ENCODE results near the gene RASSF7.

The RASSF7 gene

GRCh38 chr11:563812-564578 lies 3.2 kb downstream of the RASSF7 start:
- no peaks in the 10 kb centered on the region for H3K27me3 ChIP-seq (ENCODE audit: low read length)
- no peaks in the 10 kb centered on the region for H4K20me1 ChIP-seq (ENCODE audit: low read depth, low read length)
- H3K4me2 ChIP-seq (ENCODE audit: low read depth, low read length, poor library complexity, severe bottlenecking), result no peak overlapping the region
- TF ChIP-seq CTCF (IDR thresholded peaks at IDR 0.05; ENCODE audit: insufficient read depth, low read length, poor library complexity, severe bottlenecking) (no peak), EZH2phosphoT487 (conservative IDR thresholded peaks at IDR 0.05; ENCODE audit: low read length) (no peak)
- no peak overlapping the region for H3K4me3 ChIP-seq (ENCODE audit: insufficient read depth, low read length, poor library complexity, severe bottlenecking)
- H3F3A ChIP-seq (ENCODE audit: insufficient read depth), result peaks cover 3% of the 10 kb centered on the region; the same call in 1 of the 2 replicates
- no peaks in the 10 kb centered on the region for H3K9me3 ChIP-seq (ENCODE audit: insufficient read depth, low read length)
- no peak overlapping the region for H3K27ac ChIP-seq (ENCODE audit: low read depth, low read length)
- H3K9me2 ChIP-seq (replicated peaks; ENCODE audit: insufficient read depth, low read length), result no peaks in the 10 kb centered on the region
- no peak overlapping the region for H3K9ac ChIP-seq (ENCODE audit: low read length)
- H2AFZ ChIP-seq (ENCODE audit: low read depth, low read length, severe bottlenecking), result no peak overlapping the region
- no peaks in the 10 kb centered on the region; the same call in 1 of the 2 replicates for H3K79me2 ChIP-seq (ENCODE audit: insufficient read depth, low read length)
- H3K36me3 ChIP-seq (ENCODE audit: low read length), result no peaks in the 10 kb centered on the region

- no peaks in the 10 kb centered on the region for H3K36me3 ChIP-seq (ENCODE audit: low read length)
- no peaks in the 10 kb centered on the region for H3K9me3 ChIP-seq (ENCODE audit: insufficient read depth, low read length)
- no peak overlapping the region for H3K9ac ChIP-seq (ENCODE audit: low read length)
- H4K20me1 ChIP-seq (ENCODE audit: low read depth, low read length), result no peaks in the 10 kb centered on the region
- no peak overlapping the region for H3K4me3 ChIP-seq (ENCODE audit: insufficient read depth, low read length, poor library complexity, severe bottlenecking)
- no peak overlapping the region for H3K27ac ChIP-seq (ENCODE audit: low read depth, low read length)
- no peaks in the 10 kb centered on the region; the same call in 1 of the 2 replicates for H3K79me2 ChIP-seq (ENCODE audit: insufficient read depth, low read length)
- H2AFZ ChIP-seq (ENCODE audit: low read depth, low read length, severe bottlenecking), result no peak overlapping the region
- no peaks in the 10 kb centered on the region for H3K27me3 ChIP-seq (ENCODE audit: low read length)
- no peaks in the 10 kb centered on the region for H3K9me2 ChIP-seq (replicated peaks; ENCODE audit: insufficient read depth, low read length)
- no peaks in the 10 kb centered on the region; the same call in 1 of the 2 replicates for H3F3A ChIP-seq (ENCODE audit: insufficient read depth)
- no peak overlapping the region for H3K4me2 ChIP-seq (ENCODE audit: low read depth, low read length, poor library complexity, severe bottlenecking)
- TF ChIP-seq CTCF (IDR thresholded peaks at IDR 0.05; ENCODE audit: insufficient read depth, low read length, poor library complexity, severe bottlenecking) (no peak), EZH2phosphoT487 (conservative IDR thresholded peaks at IDR 0.05; ENCODE audit: low read length) (no peak)
Measured at GRCh38 chr11:565921-566509, 5.2 kb downstream of the RASSF7 start.

GRCh38 chr11:567011-567628 lies 6.3 kb downstream of the RASSF7 start:
- Histone ChIP-seq H3K36me3 (ENCODE audit: low read length) (no peaks in the 10 kb centered on the region), H2AFZ (ENCODE audit: low read depth, low read length, severe bottlenecking) (no peak overlapping the region), H3K4me2 (ENCODE audit: low read depth, low read length, poor library complexity, severe bottlenecking) (peak overlapping the region; percentile 65), H3F3A (ENCODE audit: insufficient read depth) (no peaks in the 10 kb centered on the region; the same call in 1 of the 2 replicates), H3K9ac (ENCODE audit: low read length) (peak overlapping the region; percentile 79), H3K9me2 (replicated peaks; ENCODE audit: insufficient read depth, low read length) (no peaks in the 10 kb centered on the region), H3K27me3 (ENCODE audit: low read length) (no peaks in the 10 kb centered on the region), H4K20me1 (ENCODE audit: low read depth, low read length) (no peaks in the 10 kb centered on the region), H3K27ac (ENCODE audit: low read depth, low read length) (no peak overlapping the region), H3K79me2 (ENCODE audit: insufficient read depth, low read length) (no peaks in the 10 kb centered on the region), H3K9me3 (ENCODE audit: insufficient read depth, low read length) (no peaks in the 10 kb centered on the region), H3K4me3 (ENCODE audit: insufficient read depth, low read length, poor library complexity, severe bottlenecking) (no peak overlapping the region)
- TF ChIP-seq EZH2phosphoT487 (conservative IDR thresholded peaks at IDR 0.05; ENCODE audit: low read length) (no peak), CTCF (IDR thresholded peaks at IDR 0.05; ENCODE audit: insufficient read depth, low read length, poor library complexity, severe bottlenecking) (no peak)
